Measurements from ENCODE around the gene DOCK10.

The DOCK10 gene

DNA sequence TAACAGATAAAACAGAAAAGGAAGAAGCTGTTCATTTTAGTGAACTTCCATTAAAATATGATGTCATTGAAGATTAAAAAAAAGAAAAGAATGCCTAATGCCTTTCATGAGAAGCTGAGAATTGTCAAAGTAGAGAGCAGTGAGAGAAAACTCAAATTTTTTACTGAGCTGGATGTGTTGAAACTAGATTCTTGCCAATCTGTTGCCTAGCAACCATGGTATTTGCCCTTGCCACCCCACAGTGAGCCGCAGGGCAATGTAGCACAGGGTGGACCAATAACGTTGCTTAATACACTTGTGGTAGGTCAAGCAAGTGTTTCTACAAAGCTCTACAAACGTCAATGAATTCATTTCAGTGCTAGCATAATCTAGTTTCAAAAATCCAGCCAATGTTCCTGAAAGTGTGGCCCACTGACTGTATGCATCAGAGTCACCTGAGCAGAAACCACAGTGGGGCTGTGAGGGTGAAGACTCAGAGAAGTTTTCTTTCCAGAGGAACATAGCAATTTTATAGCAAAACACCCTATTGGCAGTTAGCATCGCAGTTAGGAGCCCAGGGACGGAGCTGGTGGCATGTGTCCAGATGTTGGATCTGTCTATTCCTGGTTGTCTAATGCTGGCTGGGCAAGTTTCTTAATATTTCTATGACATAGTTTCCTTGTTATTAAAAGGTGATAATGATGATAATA lies 132.2 kb downstream of the DOCK10 start:
- DNase-seq = peak; percentile 70 to 80

GRCh38 chr2:224908818-224909217 lies 133.4 kb downstream of the DOCK10 start:
- DNase-seq = no peak

DNA sequence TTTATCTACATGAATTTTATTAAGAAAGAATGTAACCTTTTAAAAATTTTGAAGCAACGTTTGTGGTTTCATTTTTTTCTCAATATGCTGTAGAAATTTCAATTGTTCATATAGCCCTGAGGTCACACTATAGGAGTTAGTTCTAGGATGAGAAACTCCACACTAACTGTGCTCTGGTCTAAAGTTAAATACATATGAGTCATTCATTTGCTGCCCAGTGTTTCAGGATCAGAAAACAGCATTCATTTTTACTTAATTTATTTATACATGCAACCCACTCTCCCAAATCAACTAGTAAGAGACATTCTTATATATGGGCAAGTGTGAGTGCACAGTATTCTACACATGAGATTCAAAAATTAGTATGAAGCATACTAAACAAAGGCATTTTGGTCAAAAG lies 137.9 kb downstream of the DOCK10 start:
- peak in 1 of 2 experiments; percentile 23 for DNase-seq

- DNase-seq = no peak
Measured at GRCh38 chr2:224903621-224904020, 138.6 kb downstream of the DOCK10 start.

DNA sequence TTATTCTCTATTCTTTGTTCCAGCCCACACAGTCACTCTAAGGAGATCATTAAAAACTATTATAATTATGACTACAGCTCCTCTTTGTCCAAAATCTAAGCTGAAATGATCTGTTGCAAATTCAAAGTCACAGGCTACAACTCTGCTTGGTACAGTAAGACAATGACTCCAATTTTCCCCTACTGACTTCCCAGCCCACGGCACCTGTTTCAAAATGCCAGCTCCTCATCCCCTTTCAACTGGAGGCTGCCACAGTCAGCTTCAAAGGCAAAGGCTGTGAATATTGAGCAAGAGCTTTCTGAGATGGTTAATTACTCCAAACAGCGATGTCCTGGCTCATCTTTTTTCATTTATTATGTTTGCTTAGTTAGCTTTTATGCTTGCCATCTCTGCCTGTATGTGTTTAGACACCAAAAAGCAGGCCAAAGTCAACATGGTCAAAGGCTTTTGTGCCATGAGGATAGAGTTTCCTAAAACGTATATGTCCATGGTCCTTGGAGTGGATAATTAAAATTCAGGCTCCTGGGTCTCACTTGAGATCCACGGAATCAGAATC lies 141.1 kb downstream of the DOCK10 start:
- DNase-seq = no peak

GRCh38 chr2:224895377-224895776 lies 146.9 kb downstream of the DOCK10 start:
- DNase-seq = no peak

DNA sequence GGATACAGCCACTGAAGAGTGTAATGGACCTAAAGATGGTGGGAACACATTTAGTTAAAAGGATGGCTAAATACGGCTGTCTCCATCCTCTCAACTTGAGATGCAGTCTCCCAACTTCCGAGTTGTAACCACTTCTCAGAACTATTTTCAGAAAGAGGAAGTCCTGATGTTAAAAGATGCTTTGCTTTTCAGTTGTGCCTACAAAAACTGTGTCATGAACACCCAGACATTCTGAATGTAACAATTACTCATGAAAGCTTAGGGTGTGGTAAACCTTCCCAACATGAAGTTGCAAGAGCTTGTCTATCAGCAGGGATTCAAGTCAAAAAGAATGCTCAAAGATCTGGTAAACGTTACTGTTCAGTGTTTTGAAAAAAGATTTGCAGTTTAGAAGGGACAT lies 147.9 kb downstream of the DOCK10 start:
- peak; percentile 84 to 88 for DNase-seq

- no peak for DNase-seq
Measured at GRCh38 chr2:224893848-224894247, 148.4 kb downstream of the DOCK10 start.

DNA sequence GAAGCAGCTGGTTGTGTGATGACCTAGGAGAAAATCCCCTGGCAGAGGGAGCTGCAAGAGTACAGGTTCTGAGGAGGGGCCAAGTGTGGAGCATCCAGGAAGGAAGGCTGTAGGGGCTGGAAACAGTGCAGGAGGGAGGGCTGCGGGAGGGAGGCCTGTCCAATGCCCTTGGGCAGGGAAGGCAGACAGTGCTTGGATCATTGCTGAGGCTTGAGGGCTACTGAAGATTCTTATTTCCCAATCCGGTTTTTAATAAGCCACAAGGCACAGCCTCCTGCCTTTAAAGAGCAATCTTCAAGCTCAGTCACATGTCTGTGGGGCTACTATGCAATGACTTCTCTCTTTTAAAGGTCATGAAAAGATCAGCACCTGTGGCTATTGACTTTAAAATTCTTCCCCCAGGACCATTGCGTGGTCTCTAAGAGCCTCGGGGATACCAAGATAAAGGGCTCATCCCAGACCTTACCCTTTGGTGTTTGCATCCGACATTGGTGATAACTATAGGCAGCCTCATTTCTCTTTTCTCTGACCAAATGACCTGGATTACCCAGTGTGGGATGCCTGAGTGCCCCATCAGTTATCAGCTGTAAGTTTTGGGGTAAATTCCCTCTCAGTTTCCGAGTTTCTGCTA lies 149.6 kb downstream of the DOCK10 start:
- peak; percentile 80 to 84 for DNase-seq

DNA sequence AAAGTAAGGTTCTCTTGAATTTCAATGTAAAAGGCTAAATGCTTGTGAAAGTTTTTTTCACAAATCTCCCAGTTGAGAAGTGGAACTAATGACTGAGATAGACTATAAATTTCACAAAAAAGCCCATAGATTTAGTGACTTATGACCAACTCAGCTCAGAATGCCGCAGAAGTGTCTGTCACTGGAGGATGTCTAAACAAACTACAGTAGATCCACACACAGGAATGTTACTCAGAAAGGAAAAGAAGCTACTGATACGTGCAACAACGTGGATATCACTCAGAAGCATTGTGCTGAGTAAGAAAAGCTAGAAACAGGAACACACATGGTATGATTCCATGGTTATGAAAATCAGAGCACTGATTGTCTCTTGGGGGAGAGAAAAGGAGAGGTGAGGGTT lies 151.9 kb downstream of the DOCK10 start:
- DNase-seq = no peak

- DNase-seq = peak in 1 of 2 experiments; percentile 29
Measured at GRCh38 chr2:224887141-224887540, 155.1 kb downstream of the DOCK10 start.

GRCh38 chr2:224885836-224886547 lies 156.3 kb downstream of the DOCK10 start:
- peak in 1 of 2 experiments; percentile 12 for DNase-seq

DNA sequence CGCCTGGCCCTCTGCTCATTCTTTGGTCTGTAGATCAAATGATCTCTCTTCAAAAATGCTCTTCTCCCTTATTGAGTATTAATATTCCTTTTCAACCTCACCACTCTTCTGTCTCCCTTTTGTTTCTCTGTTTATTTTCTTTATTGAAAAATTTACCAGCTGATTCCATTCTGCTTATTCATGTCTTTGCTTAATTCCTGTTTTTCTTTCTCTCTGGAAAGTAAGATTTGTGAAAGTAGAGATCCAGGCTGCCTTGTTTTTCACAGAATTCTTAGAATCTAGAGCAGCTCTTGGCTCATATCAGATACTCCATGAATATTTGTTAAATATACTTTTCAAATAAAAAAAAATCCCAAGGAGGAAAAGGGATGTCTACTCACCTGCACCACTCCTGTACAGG lies 157.0 kb downstream of the DOCK10 start:
- DNase-seq = no peak

- DNase-seq = peak; percentile 94 to 95
Measured at GRCh38 chr2:224884188-224884587, 158.1 kb downstream of the DOCK10 start.

GRCh38 chr2:224883700-224884099 lies 158.6 kb downstream of the DOCK10 start:
- DNase-seq = no peak

- DNase-seq = no peak
Measured at GRCh38 chr2:224883172-224883516, 159.1 kb downstream of the DOCK10 start.

DNA sequence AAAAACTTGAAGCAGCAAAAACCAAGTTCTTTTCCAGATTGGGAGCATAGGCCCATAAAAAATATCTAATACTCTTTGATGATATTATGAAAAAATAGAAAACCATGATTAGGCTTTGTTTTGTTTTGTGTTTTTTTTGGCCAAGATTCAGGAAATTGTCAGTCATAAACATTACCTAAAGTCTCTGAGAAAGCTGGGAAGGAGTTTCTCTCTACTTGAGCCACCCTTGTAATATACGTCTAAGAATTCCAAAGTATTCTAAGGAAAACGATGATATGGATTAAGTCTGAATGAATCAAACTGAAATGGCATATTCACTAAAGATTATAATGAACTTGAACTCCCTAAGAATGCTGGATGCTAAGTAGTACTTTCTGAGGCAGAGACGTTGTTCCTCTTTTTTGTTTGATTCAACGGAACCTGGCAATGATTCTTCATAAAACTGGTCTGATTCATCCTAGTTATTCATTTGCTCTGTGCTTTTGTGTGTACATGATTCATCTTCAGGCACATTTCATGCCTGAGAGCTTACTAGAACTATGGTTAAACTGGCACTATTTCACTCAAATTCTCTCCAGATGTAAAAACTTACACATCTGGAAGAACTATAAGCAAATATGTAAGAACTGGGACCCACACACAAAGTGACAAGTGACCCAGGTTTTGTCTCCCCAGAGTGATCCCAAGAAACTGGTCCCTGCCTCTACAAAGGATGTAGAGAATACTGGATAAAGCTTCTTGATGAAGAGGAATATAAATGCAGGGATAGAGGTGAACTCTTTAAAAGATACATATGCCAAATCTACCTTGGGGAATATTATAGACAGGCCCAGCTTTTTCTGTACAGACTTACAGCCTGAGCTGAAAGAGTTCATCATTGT lies 159.7 kb downstream of the DOCK10 start:
- peak; percentile 66 to 70 for DNase-seq

- DNase-seq = no peak
Measured at GRCh38 chr2:224881846-224882245, 160.4 kb downstream of the DOCK10 start.

- no peak for DNase-seq
Measured at GRCh38 chr2:224876522-224876921, 165.7 kb downstream of the DOCK10 start.

GRCh38 chr2:224875841-224876240 lies 166.4 kb downstream of the DOCK10 start:
- DNase-seq = no peak

GRCh38 chr2:224875153-224875552 lies 167.1 kb downstream of the DOCK10 start:
- no peak for DNase-seq

- no peak for DNase-seq
Measured at GRCh38 chr2:224871813-224872212, 170.5 kb downstream of the DOCK10 start.

DNA sequence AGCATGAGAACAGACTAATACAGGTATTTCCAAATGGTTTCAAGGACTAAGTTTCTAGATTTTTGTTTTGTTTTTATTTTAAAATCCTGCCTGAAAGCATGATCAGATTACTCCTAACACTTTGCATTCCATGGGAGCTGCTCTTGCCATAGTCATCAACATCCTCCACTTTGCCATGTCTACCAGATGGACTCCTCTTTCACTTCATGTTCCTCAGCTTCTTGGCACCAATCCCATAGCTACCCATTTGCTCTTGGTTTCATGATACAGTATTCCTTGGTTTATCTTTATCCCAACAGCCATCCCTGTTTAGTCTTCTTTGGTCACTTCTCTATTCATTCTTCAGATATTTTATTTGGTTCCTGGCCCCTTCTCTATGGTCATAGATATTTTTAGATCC lies 171.9 kb downstream of the DOCK10 start:
- no peak for DNase-seq

All from AML-193 (cell line).